ENCODE measurements around the gene TRAPPC8.

- TF ChIP-seq SMC3 (IDR thresholded peaks at IDR 0.05; ENCODE audit: borderline replicate concordance, low read length): no peak
- no peak for TF ChIP-seq EP300 (IDR thresholded peaks at IDR 0.05; ENCODE audit: borderline replicate concordance in 1 of 2, control insufficient read depth in 1 of 2, low read depth in 2 of 2, low read length in 2 of 2)
- TF ChIP-seq, protein P1, sequence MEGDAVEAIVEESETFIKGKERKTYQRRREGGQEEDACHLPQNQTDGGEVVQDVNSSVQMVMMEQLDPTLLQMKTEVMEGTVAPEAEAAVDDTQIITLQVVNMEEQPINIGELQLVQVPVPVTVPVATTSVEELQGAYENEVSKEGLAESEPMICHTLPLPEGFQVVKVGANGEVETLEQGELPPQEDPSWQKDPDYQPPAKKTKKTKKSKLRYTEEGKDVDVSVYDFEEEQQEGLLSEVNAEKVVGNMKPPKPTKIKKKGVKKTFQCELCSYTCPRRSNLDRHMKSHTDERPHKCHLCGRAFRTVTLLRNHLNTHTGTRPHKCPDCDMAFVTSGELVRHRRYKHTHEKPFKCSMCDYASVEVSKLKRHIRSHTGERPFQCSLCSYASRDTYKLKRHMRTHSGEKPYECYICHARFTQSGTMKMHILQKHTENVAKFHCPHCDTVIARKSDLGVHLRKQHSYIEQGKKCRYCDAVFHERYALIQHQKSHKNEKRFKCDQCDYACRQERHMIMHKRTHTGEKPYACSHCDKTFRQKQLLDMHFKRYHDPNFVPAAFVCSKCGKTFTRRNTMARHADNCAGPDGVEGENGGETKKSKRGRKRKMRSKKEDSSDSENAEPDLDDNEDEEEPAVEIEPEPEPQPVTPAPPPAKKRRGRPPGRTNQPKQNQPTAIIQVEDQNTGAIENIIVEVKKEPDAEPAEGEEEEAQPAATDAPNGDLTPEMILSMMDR (IDR thresholded peaks at IDR 0.05 in 2 of 3, conservative IDR thresholded peaks at IDR 0.05 in 1 of 3; ENCODE audit: control insufficient read depth in 2 of 3, extremely low read depth in 1 of 3, insufficient read depth in 1 of 3, low read depth in 3 of 3, low read length in 3 of 3): no peak
- no peak for TF ChIP-seq HDGF (IDR thresholded peaks at IDR 0.05)
Measured at GRCh38 chr18:31880186-31880898, 62.6 kb downstream of the TRAPPC8 start.
